GM21390 (cell line): Measurements from ENCODE around the gene TGFBR3L.
"Not testable (repeated sequence)": the region's sequence is repeated elsewhere in the genome, so short reads cannot be mapped to it uniquely, and the experiment has no call there.

ENCODE experiments used
- ATAC-seq: cut with Tn5 transposase; IDR thresholded peaks from one replicate; pipeline ENCODE4 v1.9.1; 2021; ENCODE audit not compliant: unreplicated experiment

The TGFBR3L gene

GRCh38 chr19:7879111-7879807, 35.4 kb upstream of the TGFBR3L start:
- no peak for ATAC-seq

- ATAC-seq, result no peak
Observed at GRCh38 chr19:7879836-7880235, 34.8 kb upstream of the TGFBR3L start.

GRCh38 chr19:7881910-7882309, 32.7 kb upstream of the TGFBR3L start:
- ATAC-seq, result no peak

- ATAC-seq, result no peak
Observed at GRCh38 chr19:7883105-7883504, 31.5 kb upstream of the TGFBR3L start.

- ATAC-seq, result no peak
Observed at GRCh38 chr19:7883796-7884570, 30.6 kb upstream of the TGFBR3L start.

- no peak for ATAC-seq
Observed at GRCh38 chr19:7885818-7886217, 28.8 kb upstream of the TGFBR3L start.

- no peak for ATAC-seq
Observed at GRCh38 chr19:7887408-7888144, 27.1 kb upstream of the TGFBR3L start.

- no peak for ATAC-seq
Observed at GRCh38 chr19:7888145-7888825, 26.3 kb upstream of the TGFBR3L start, which contains the start of gene LRRC8E. TSS of gene LRRC8E (plus strand) at chr19:7888510. CDS start at chr19:7895604, 7,094 bp downstream.

- no peak for ATAC-seq
Observed at GRCh38 chr19:7888826-7889217, 25.8 kb upstream of the TGFBR3L start.

GRCh38 chr19:7893362-7894101, 21.1 kb upstream of the TGFBR3L start:
- ATAC-seq, result not testable (repeated sequence)

- no peak for ATAC-seq
Observed at GRCh38 chr19:7894612-7895309, 19.9 kb upstream of the TGFBR3L start.

GRCh38 chr19:7895565-7895964, 19.1 kb upstream of the TGFBR3L start:
- no peak for ATAC-seq

GRCh38 chr19:7897292-7897691, 17.3 kb upstream of the TGFBR3L start:
- ATAC-seq, result no peak

GRCh38 chr19:7898967-7899366, 15.7 kb upstream of the TGFBR3L start:
- no peak for ATAC-seq

- ATAC-seq, result no peak
Observed at GRCh38 chr19:7899751-7900378, 14.8 kb upstream of the TGFBR3L start.

GRCh38 chr19:7900401-7900870, 14.2 kb upstream of the TGFBR3L start:
- ATAC-seq, result no peak

GRCh38 chr19:7900931-7901330, 13.7 kb upstream of the TGFBR3L start:
- ATAC-seq, result no peak

- ATAC-seq, result no peak
Observed at GRCh38 chr19:7901337-7901736, 13.3 kb upstream of the TGFBR3L start.

- no peak for ATAC-seq
Observed at GRCh38 chr19:7902796-7903243, 11.8 kb upstream of the TGFBR3L start.
